ENCODE data around the gene ACADVL.

ACADVL gene

DNA sequence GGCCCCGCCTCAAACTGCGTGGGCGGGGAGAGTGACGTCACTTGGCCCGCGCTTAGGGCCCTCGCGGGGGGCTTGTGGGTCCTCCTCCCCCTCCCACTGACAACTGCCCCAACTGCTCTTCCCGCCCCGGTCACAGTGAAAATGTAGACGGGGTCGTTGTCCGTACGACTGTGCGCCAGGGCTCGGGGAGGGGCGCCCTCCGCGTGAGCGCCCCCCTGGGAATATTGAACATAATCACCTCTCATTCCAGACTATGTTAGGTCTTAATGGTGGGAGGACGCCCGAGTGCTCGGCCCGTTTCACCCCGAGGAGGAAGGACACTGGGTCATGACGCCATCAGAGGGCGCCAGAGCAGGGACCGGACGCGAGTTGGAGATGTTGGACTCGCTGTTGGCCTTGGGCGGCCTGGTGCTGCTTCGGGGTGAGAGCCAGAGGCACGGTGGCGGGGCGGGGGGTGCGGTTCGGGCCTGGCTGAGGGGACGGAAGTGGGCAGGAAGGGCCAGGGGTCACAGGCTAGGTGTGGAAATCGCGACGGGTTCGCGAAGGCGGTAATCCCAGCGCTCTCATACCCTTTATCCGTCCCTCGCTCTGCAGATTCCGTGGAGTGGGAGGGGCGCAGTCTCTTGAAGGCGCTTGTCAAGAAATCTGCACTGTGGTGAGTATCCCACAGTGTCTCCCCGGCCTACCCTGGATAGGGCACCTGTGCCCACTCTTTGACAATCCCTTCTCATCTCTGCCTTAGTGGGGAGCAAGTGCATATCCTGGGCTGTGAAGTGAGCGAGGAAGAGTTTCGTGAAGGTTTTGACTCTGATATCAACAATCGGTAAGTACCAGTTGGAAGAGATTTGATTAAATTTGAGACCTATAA, 32.7 kb downstream of the ACADVL start, which contains the start of gene ELP5:
ELP5 (plus strand) TSS at position 40 of the 868 bp plus-strand sequence; CDS start at position 376, 336 bp downstream.
- DNase-seq, result peak; percentile 87

- DNase-seq, result no peak
Observed at GRCh38 chr17:7253082-7253481, 33.3 kb downstream of the ACADVL start.

- DNase-seq, result no peak
Observed at GRCh38 chr17:7254511-7254910, 34.8 kb downstream of the ACADVL start.

GRCh38 chr17:7256766-7257456, 37.2 kb downstream of the ACADVL start:
- no peak for DNase-seq

DNA sequence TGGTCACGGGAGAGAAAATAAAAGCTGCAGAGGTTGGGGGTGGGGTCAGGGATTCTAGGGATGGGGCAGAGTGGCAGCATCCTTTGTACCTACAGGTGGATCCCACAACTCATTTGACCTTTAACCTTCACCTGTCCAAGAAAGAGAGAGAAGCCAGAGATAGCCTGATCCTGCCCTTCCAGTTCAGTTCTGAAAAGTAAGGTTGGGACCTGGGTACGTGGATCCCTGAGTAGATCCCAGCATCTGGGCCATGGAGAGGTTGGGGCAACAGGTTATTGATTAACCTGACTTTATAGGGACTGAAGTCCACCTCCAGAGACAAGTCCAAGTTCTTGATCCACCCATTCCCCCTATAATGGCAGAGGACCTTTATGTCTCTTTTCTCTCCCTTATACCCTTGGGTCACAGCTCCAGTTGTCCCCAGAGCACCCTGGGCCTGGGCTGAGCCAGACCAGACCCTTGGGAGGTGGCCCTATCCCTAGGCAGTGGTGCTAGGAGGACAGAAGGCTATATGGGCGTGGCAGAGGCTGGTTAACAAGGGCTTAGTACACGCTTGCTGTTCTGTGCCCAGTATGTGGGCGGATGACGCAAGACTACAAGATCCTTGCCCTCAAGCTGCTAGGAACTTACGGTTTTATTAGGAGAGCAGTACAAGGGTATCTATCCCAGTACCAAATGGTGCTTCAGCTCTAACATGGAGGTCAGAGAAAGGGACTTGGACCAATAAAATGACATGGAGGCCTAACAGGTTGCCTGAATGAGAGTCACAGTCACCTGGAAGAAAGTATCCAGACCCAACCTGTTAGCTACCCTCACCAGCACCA, 39.2 kb downstream of the ACADVL start:
- DNase-seq, result no peak

DNA sequence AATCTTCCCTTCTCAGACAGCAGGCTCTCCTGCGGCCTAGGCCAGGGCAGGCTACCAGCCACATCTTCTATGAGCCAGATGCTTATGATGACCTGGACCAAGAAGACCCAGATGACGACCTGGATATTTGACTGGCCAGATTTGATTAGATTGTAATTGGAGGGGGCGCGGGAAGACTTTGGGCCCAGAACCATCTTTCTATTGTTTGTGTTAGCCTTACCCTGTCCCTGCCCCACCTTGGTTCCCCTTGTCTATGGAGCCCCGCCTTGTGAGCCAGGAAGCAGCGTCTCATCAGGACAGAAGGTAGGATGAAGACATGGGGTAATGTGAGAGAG, 39.8 kb downstream of the ACADVL start:
- no peak for DNase-seq

GRCh38 chr17:7260151-7260550, 40.4 kb downstream of the ACADVL start:
- DNase-seq, result no peak

DNA sequence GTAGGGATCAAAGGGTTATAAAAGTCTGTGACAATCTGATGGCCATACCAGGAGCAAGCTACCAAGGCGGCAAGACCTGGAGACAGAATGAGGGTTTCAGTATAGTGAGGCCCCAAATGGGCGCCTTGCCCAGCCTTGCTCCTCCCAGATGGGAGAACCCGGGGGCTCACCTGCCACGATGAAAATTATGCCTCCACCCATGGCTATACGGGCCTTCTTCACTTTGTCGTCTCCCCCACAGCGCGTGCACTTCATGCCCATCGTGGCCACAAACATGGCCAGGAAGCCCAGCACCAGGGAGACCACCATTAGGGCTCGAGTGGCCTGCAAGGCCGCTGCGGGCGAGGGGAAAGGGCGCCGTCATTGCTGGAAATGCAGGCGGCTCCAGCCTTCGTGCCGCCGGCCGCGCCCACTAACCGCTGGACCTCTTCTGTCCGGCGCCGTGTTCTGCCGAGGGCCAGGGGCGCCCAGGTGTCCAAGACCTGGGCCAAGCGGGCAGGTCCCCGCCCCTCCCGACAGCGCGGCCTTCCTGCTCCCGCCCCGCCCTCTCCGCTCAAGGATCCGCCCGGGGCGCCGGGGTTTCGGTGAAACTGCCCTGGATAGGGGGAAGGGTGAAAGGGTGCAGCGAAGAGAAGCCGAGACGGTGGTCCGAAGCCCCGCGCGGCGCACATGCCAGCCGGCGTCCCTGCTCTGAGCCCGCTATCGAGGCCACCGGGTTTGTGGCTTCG, 41.1 kb downstream of the ACADVL start:
- peak; percentile 59 for DNase-seq

DNA sequence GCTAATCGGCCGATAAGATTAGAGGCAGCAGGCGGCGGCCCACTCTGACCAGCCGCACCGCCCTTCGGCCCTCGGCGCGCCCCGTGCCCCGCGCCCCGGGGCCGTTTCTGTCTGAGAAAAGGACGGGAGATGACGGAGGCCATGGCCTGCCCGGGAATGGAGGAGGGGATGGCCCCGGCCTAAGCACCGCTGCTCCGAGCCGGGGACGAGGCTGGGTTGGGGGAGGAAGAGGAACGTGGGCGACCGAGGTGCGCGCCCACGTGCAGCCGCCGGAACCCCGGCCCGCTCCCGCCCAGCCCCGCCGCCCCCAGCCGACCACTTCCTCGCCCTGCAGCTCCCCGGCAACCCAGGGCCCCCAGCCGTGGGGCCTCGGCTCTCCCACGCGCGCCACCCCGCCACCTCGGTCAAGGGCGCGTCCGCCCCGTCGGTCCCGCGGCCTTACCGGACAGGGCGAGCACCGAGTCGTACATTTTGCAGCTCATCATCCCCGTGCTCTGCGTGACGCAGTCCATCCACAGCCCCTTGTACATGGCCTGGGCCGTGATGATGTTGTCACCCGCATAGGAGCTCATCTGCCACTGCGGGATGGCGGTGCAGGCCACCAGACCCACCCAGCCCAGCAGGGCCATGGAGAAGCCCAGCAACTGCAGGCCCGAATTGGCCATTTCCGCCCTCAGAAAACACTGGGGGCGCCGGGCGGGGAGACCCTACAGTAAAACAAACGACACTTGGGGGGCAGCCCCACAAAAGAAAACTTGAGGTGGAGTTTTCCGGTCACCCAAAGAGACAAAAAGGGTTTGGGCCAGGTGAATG, 41.8 kb downstream of the ACADVL start:
- peak; percentile 46 for DNase-seq

DNA sequence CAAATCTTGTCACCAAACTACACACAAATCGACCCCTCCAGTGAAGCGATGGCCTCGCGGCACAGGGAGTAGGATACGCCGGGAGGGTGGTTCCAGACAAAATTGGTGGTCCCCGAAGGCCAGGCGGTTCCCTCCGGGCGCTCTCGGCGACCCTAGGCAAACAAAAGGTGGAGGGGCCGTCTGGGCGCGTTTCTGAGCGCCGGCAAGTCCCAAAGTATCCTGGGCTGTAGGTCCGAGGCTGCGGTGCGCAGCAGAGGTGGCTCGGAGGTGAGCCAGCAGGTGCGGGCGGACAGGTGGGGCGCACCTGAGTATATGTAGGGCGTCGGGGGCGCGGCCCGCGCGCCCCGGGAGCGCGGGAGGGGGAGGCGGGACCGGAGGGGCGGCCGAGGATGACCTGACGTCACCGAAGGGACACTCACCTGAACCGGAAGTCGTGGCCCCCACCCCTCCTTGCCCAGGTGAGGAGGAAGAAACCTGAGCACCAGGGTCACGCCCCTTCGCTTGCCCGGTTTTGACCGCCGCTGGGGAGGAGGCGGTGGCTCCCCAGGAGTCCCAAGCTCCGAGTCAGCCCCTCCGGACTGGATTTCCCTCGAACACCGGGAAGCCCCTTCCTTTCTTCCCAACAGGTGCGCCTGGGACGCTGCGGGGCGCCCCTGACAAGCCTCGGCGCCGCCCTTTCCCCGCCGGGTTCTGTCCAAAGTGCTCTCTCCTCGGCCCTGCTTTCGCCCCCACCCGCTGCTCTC, 42.6 kb downstream of the ACADVL start, which contains the start of gene CLDN7:
CLDN7 (minus strand) TSS at position 287 of the 743 bp plus-strand sequence. CDS start 435 bp downstream, outside the sequence.
- peak; percentile 19 for DNase-seq

GRCh38 chr17:7262935-7263800, 43.4 kb downstream of the ACADVL start:
- peak; percentile 19 for DNase-seq

- DNase-seq, result no peak
Observed at GRCh38 chr17:7263801-7264078, 44.0 kb downstream of the ACADVL start.

DNA sequence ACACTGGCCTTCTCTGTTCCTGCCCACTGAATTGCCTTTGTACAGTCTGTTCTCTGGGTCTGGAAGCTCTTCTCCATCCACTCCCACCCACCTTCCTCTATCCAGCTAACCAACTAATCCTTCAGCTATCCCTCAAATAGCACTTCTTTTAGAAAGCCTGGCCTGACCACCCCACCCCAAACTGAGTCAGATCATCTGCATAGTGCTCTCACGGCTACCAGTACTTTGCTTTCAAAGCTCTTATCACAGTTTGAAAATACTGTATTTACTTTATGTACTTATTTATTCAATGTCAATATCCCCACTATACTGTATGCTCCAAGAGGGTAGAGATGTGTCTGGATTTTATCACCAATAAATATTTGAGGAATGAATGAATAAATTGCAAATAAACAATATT, 47.0 kb downstream of the ACADVL start:
- no peak for DNase-seq

Measured in CD4-positive, alpha-beta T cell treated with Interleukin-17A for 4 hours (primary cell).